ENCODE results near the gene FOXG1.

FOXG1 gene

DNA sequence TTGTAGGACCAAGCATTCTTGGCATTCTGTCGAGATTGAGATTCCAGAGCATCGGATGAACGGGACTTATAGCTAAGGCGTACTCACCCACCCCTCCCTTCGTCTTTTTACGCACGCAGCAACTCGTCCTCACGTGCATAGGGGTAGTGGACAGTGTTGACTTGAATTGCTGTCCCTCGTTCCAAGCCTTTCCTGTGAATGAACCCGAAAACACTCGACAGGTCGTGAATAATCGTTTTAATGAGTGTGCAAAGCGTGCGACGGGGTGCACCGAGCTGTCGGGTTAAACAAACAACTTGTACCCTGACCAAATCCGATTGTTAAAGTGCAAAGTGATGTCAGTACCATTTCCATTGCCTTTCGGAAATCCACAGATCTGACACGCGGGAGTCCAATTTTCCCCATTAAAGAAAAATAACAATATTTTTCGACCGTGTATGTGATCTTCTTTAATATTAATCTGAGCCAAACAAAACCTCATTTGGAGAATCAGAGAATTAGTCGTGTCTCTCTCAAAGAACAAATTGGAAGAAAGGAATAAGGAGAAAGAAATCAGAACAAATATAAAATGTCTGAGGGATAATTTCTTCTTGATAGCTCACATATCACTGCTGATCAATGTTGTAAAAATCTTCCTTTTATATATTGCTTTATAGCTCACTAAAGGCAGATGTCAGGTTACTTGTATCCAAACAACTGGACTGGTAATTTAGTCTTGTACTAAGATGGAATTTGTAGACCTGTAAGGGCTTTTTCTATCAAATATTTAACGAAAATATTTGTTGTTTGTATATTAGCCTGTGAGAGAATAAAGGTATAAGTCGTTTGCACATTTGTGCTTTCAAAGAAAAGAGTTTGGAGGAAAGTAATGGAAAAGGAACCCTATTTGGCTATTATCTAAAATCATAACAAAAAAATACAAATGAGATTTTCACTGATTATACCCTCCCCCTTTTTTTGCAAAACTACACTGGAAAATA, 11.8 kb downstream of the FOXG1 start:
- POLR2A ChIA-PET: no interaction called here
- Histone ChIP-seq H3K4me3 (ENCODE audit: control insufficient read depth in 1 of 7, extremely low read depth in 1 of 7, insufficient read depth in 4 of 7, low read depth in 2 of 7, low read length in 6 of 7) (no peak overlapping the region), H3K4me1 (ENCODE audit: control extremely low read depth in 1 of 4, control insufficient read depth in 4 of 4, insufficient read depth in 4 of 4, low read length in 3 of 4) (no peaks in the 10 kb centered on the region), H3K9me3 (ENCODE audit: control extremely low read depth in 1 of 5, control insufficient read depth in 4 of 5, insufficient read depth in 2 of 5, low read depth in 1 of 5, low read length in 4 of 5) (peaks cover 0 to 7% (median 0%) of the 10 kb centered on the region in 5 experiments), H3K36me3 (ENCODE audit: control insufficient read depth in 4 of 4, insufficient read depth in 4 of 4, low read length in 3 of 4) (no peaks in the 10 kb centered on the region), H3K27ac (ENCODE audit: insufficient read depth in 1 of 2, low read depth in 1 of 2, low read length in 2 of 2, poor library complexity in 1 of 2, severe bottlenecking in 2 of 2) (no peak overlapping the region), H3K27me3 (replicated peaks in 2 of 5; ENCODE audit: control insufficient read depth in 4 of 5, insufficient read depth in 5 of 5, low read length in 4 of 5) (peaks cover 22 to 93% (median 54%) of the 10 kb centered on the region in 5 experiments)
- no peak for DNase-seq
- CTCF ChIA-PET: interaction anchor here (1.3 kb wide), 2 partner anchors 14 to 24 kb away, joined by 3 to 4 read pairs; no protein-coding TSS in a partner anchor
- 1% methylated on average over 15 of the region's 28 CpGs for WGBS (ENCODE audit: insufficient coverage)

DNA sequence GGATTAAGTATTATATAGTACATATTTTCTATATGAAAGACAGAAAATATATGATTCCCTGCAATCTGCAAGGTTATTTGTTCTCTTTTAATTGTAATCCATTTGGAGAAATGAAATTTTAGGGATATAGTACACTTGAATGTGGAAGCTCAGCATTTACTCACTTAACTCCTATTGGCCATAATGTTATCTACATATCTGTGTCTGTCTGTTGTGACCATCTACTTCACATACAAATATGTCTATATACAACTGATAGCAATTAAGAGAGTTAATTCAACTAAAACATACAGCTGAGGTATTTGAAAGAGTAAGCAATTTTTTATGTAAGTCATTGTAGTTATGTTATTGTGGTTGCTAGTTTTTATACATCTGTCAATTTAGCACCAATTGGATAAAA, 12.9 kb downstream of the FOXG1 start:
- CTCF ChIA-PET: interaction anchor here (1.3 kb wide), 2 partner anchors 15 to 25 kb away, joined by 3 to 4 read pairs; no protein-coding TSS in a partner anchor
- Histone ChIP-seq H3K27me3 (replicated peaks in 2 of 5; ENCODE audit: control insufficient read depth in 4 of 5, insufficient read depth in 5 of 5, low read length in 4 of 5) (peaks cover 15 to 93% (median 62%) of the 10 kb centered on the region in 5 experiments), H3K27ac (ENCODE audit: insufficient read depth in 1 of 2, low read depth in 1 of 2, low read length in 2 of 2, poor library complexity in 1 of 2, severe bottlenecking in 2 of 2) (no peak overlapping the region)

DNA sequence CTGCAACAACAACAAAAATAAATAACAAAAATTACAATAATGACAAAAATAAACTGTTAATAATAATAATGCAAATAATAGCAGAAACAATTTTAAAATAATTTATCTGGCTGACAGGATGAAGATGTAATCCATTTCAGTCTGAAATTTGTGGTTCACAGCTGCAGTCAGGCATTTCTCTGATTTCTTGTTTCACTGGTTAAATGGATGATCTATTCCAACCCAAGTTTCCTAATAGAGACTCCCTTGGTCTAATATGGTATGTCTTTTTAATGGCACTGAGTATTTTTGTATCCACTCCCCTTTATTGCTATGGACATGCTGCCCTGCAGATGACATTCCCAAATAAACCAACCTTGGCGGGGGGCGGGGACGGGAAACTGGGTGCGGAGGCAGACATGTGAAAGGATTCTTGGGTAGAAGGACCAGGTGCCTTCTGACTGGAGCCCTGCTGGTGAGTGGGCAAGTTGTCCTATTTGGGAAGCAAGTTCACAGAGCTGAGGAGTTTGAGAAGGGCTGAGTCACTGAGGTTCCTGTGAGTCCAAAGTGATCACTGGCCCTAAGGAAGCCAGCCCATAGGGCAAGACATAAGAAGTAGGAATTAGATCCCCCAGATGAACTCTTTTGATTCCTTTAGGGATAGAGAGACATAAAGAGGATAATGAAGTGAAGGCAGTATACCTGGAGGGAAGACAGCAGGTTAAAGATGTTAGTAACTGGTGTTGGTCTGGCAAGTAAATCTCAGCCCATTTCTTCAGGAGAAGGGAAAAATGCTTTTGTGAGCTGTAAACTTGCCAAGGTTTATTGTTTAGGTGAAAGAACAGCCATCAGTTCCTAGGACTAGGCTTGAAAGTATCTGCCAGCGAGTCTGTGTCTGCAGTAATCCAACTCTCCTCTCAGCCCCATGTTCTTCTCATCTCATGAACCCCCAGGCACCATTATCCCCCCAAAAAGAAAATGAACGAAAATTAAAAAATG, 14.5 kb downstream of the FOXG1 start:
- ChIA-PET CTCF (no interaction called here), POLR2A (no interaction called here)
- WGBS (ENCODE audit: insufficient coverage): 22% methylated on average over 4 of the region's 6 CpGs
- H3K4me3 ChIP-seq (ENCODE audit: control insufficient read depth in 1 of 7, extremely low read depth in 1 of 7, insufficient read depth in 4 of 7, low read depth in 2 of 7, low read length in 6 of 7): no peak overlapping the region
- peaks cover 0 to 9% (median 0%) of the 10 kb centered on the region in 4 experiments for H3K4me1 ChIP-seq (ENCODE audit: control extremely low read depth in 1 of 4, control insufficient read depth in 4 of 4, insufficient read depth in 4 of 4, low read length in 3 of 4)
- no peak overlapping the region for H3K27ac ChIP-seq (ENCODE audit: insufficient read depth in 1 of 2, low read depth in 1 of 2, low read length in 2 of 2, poor library complexity in 1 of 2, severe bottlenecking in 2 of 2)
- no peaks in the 10 kb centered on the region for H3K36me3 ChIP-seq (ENCODE audit: control insufficient read depth in 4 of 4, insufficient read depth in 4 of 4, low read length in 3 of 4)
- no peak for DNase-seq
- H3K9me3 ChIP-seq (ENCODE audit: control extremely low read depth in 1 of 5, control insufficient read depth in 4 of 5, insufficient read depth in 2 of 5, low read depth in 1 of 5, low read length in 4 of 5): peaks cover 2 to 18% (median 5%) of the 10 kb centered on the region in 5 experiments
- peaks cover 8 to 93% (median 54%) of the 10 kb centered on the region in 5 experiments for H3K27me3 ChIP-seq (replicated peaks in 2 of 5; ENCODE audit: control insufficient read depth in 4 of 5, insufficient read depth in 5 of 5, low read length in 4 of 5)

More for the DNA sequence above, 12.9 kb downstream of the FOXG1 start:
- Histone ChIP-seq H3K9me3 (ENCODE audit: control extremely low read depth in 1 of 5, control insufficient read depth in 4 of 5, insufficient read depth in 2 of 5, low read depth in 1 of 5, low read length in 4 of 5) (peaks cover 0 to 7% (median 2%) of the 10 kb centered on the region in 5 experiments), H3K4me1 (ENCODE audit: control extremely low read depth in 1 of 4, control insufficient read depth in 4 of 4, insufficient read depth in 4 of 4, low read length in 3 of 4) (no peaks in the 10 kb centered on the region), H3K4me3 (ENCODE audit: control insufficient read depth in 1 of 7, extremely low read depth in 1 of 7, insufficient read depth in 4 of 7, low read depth in 2 of 7, low read length in 6 of 7) (no peak overlapping the region), H3K36me3 (ENCODE audit: control insufficient read depth in 4 of 4, insufficient read depth in 4 of 4, low read length in 3 of 4) (no peaks in the 10 kb centered on the region)
- POLR2A ChIA-PET: no interaction called here
- DNase-seq: no peak

DNA sequence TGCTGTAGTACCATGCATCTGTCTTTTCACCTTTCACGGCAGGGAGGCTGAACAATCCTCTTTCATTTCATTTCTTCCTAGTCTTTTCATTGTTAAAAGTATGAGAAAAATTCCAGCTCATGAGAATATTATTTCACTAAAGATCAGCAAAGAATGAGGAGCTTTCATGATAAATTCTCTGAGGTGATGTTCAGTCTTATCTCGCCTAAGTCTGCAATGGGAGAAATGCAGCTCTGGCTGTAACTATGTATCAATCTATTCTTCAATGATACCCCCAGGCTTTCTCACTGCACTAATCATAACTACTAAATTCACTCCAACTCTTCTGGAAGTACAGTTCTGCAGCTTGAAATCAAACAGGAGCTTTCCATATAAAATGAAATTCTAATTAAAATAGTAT, 15.7 kb downstream of the FOXG1 start:
- Histone ChIP-seq H3K27me3 (replicated peaks in 2 of 5; ENCODE audit: control insufficient read depth in 4 of 5, insufficient read depth in 5 of 5, low read length in 4 of 5) (peaks cover 8 to 95% (median 47%) of the 10 kb centered on the region in 5 experiments), H3K9me3 (ENCODE audit: control extremely low read depth in 1 of 5, control insufficient read depth in 4 of 5, insufficient read depth in 2 of 5, low read depth in 1 of 5, low read length in 4 of 5) (peaks cover 2 to 26% (median 5%) of the 10 kb centered on the region in 5 experiments), H3K4me1 (ENCODE audit: control extremely low read depth in 1 of 4, control insufficient read depth in 4 of 4, insufficient read depth in 4 of 4, low read length in 3 of 4) (peaks cover 0 to 9% (median 0%) of the 10 kb centered on the region in 4 experiments), H3K36me3 (ENCODE audit: control insufficient read depth in 4 of 4, insufficient read depth in 4 of 4, low read length in 3 of 4) (no peaks in the 10 kb centered on the region), H3K4me3 (ENCODE audit: control insufficient read depth in 1 of 7, extremely low read depth in 1 of 7, insufficient read depth in 4 of 7, low read depth in 2 of 7, low read length in 6 of 7) (no peak overlapping the region), H3K27ac (ENCODE audit: insufficient read depth in 1 of 2, low read depth in 1 of 2, low read length in 2 of 2, poor library complexity in 1 of 2, severe bottlenecking in 2 of 2) (no peak overlapping the region)
- ChIA-PET POLR2A (no interaction called here), CTCF (no interaction called here)
- no CpG with 5 or more reads among the region's 2 CpGs for WGBS (ENCODE audit: insufficient coverage)
- no peak for DNase-seq

DNA sequence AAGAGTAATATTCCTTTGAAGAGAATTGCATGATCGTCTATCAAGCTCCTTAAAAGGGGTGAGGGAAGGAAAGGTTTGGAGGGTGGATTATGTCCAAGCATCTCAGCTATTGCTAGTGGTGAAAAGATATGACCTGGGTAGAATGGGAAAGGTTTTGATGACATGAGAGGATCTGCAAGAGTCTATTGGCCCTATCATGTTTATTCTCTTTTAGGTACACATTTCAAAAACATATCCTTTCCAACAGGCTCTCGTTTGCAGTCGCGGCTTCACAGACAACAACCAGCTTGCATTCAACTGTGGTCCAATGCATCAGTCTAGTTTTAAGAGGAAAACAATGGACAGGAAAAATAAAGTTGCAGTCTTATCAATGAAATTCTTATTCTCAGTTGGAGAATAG, 17.1 kb downstream of the FOXG1 start:
- ChIA-PET CTCF (no interaction called here), POLR2A (no interaction called here)
- Histone ChIP-seq H3K27me3 (replicated peaks in 2 of 5; ENCODE audit: control insufficient read depth in 4 of 5, insufficient read depth in 5 of 5, low read length in 4 of 5) (peaks cover 8 to 83% (median 39%) of the 10 kb centered on the region in 5 experiments), H3K4me3 (ENCODE audit: control insufficient read depth in 1 of 7, extremely low read depth in 1 of 7, insufficient read depth in 4 of 7, low read depth in 2 of 7, low read length in 6 of 7) (no peak overlapping the region), H3K36me3 (ENCODE audit: control insufficient read depth in 4 of 4, insufficient read depth in 4 of 4, low read length in 3 of 4) (no peaks in the 10 kb centered on the region), H3K4me1 (ENCODE audit: control extremely low read depth in 1 of 4, control insufficient read depth in 4 of 4, insufficient read depth in 4 of 4, low read length in 3 of 4) (peaks cover 0 to 9% (median 0%) of the 10 kb centered on the region in 4 experiments), H3K9me3 (ENCODE audit: control extremely low read depth in 1 of 5, control insufficient read depth in 4 of 5, insufficient read depth in 2 of 5, low read depth in 1 of 5, low read length in 4 of 5) (peaks cover 0 to 19% (median 5%) of the 10 kb centered on the region in 5 experiments), H3K27ac (ENCODE audit: insufficient read depth in 1 of 2, low read depth in 1 of 2, low read length in 2 of 2, poor library complexity in 1 of 2, severe bottlenecking in 2 of 2) (no peak overlapping the region)
- no peak for DNase-seq
- WGBS (ENCODE audit: insufficient coverage): 0% methylated on average over 1 of the region's 4 CpGs

DNA sequence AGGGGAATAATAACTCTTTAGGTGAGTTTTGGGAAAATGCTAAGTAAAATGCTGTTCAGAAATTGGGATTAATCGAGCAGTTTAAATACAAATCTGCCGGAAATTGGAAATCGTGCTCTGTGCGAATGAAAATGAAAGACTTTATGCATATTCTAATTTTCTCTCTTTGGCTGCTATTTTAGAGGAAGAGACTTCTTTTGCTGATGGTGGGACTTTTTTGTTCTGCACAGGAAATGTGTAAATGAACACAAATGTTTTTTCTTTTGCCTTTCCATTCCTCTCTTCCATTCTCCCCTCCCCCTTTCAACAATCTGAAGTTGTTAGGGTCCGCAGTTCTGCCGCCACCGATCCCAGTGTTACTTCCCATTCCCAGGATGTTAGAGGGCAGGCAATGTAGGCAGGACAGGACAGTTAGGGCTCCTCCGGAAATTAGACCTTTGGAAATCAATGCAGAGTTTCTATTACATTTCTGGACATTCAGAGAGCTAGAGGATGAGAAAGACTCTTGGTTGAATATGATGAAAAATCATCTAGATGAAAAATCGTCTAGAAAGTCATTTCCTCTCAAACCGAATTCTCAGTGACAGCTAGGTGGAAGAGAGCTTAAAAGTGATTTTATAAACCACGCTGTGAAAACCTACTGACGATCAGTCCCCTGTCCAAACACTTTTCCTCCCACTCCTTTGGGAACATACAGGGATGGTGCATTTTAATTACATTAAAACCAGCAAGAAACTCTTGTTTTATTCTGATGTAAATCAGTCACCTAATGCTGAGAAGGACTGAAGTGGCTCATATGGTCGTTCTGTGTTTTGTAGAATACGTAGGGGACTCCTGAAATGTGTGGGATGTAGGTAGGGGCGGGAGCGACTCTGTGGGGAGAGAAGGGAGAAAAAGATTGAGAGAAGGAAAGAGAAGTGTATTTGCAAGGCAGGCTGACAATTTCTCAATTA, 17.8 kb downstream of the FOXG1 start:
- CTCF ChIA-PET: no interaction called here
- no peak overlapping the region for H3K27ac ChIP-seq (ENCODE audit: insufficient read depth in 1 of 2, low read depth in 1 of 2, low read length in 2 of 2, poor library complexity in 1 of 2, severe bottlenecking in 2 of 2)
- peak overlapping the region in 1 of 7 experiments; percentile 1 for H3K4me3 ChIP-seq (ENCODE audit: control insufficient read depth in 1 of 7, extremely low read depth in 1 of 7, insufficient read depth in 4 of 7, low read depth in 2 of 7, low read length in 6 of 7)
- WGBS (ENCODE audit: insufficient coverage): 0% methylated on average over 8 of the region's 16 CpGs
- POLR2A ChIA-PET: no interaction called here
- no peaks in the 10 kb centered on the region for H3K36me3 ChIP-seq (ENCODE audit: control insufficient read depth in 4 of 4, insufficient read depth in 4 of 4, low read length in 3 of 4)
- peaks cover 0 to 9% (median 0%) of the 10 kb centered on the region in 4 experiments for H3K4me1 ChIP-seq (ENCODE audit: control extremely low read depth in 1 of 4, control insufficient read depth in 4 of 4, insufficient read depth in 4 of 4, low read length in 3 of 4)
- H3K27me3 ChIP-seq (replicated peaks in 2 of 5; ENCODE audit: control insufficient read depth in 4 of 5, insufficient read depth in 5 of 5, low read length in 4 of 5): peaks cover 8 to 76% (median 34%) of the 10 kb centered on the region in 5 experiments
- H3K9me3 ChIP-seq (ENCODE audit: control extremely low read depth in 1 of 5, control insufficient read depth in 4 of 5, insufficient read depth in 2 of 5, low read depth in 1 of 5, low read length in 4 of 5): peaks cover 0 to 19% (median 5%) of the 10 kb centered on the region in 5 experiments
- DNase-seq: no peak
